Lung (tissue), 12 donors: ENCODE data around the gene GNB5. TPM values are rescaled to one million over a fixed set of nuclear protein-coding genes. Genes with fewer than 3 reads are reported as not detected.

ENCODE experiments used
- ATAC-seq: fragments of 200-7000 bp; cut with Tn5 transposase; one replicate; pipeline ENCODE4 v1.9.1; 2020; ENCODE audit warnings: moderate number of reproducible peaks; ENCODE audit not compliant: insufficient read depth, low FRiP score
- DNase-seq, 3 donors: peaks; one replicate each; pipeline ENCODE4 v3.0.0-alpha.2; 2013 to 2017
- H3K27ac ChIP-seq, 2 donors: one replicate each; pipeline ENCODE4 v1.5.1; 2013; ENCODE audit warnings: mild to moderate bottlenecking in 2 of 2, moderate library complexity in 2 of 2, control low read depth in 1 of 2, inconsistent platforms in 1 of 2, low read depth in 1 of 2, low read length in 1 of 2
- H3K27me3 ChIP-seq, 3 donors: one replicate each; pipeline ENCODE4 v1.5.1; 2013; ENCODE audit warnings: low read length in 2 of 3; ENCODE audit not compliant: control insufficient read depth in 3 of 3, insufficient read depth in 3 of 3
- H3K36me3 ChIP-seq, 4 donors: one replicate each; pipeline ENCODE4 v1.5.1; 2013; ENCODE audit warnings: low read length in 4 of 4, mild to moderate bottlenecking in 1 of 4, moderate library complexity in 1 of 4; ENCODE audit not compliant: control insufficient read depth in 4 of 4, insufficient read depth in 4 of 4
- H3K4me1 ChIP-seq, 5 donors: one replicate each; pipeline ENCODE4 v1.5.1; 2013; ENCODE audit warnings: low read length in 5 of 5, mild to moderate bottlenecking in 2 of 5, moderate library complexity in 1 of 5; ENCODE audit not compliant: control insufficient read depth in 5 of 5, insufficient read depth in 5 of 5
- H3K4me3 ChIP-seq: one replicate; pipeline ENCODE4 v1.5.1; 2013; ENCODE audit warnings: mild to moderate bottlenecking, control low read depth, moderate library complexity
- H3K9ac ChIP-seq, 2 donors: one replicate each; pipeline ENCODE4 v1.5.1; 2013; ENCODE audit warnings: low read length in 2 of 2, control low read depth in 1 of 2; ENCODE audit not compliant: insufficient read depth in 1 of 2
- H3K9me3 ChIP-seq, 4 donors: one replicate each; pipeline ENCODE4 v1.5.1; 2013; ENCODE audit warnings: low read length in 3 of 4, mild to moderate bottlenecking in 1 of 4, moderate library complexity in 1 of 4; ENCODE audit not compliant: control insufficient read depth in 4 of 4, insufficient read depth in 3 of 4
- WGBS, 2 donors: extraction: QIAGEN DNeasy Blood & Tissue Kit; methylation state at CpG; one replicate each; pipeline ENCODE4 v1.1.7; 2013; 5-methylcytosine and 5-hydroxymethylcytosine counted together
- polyA plus RNA-seq, 2 donors: library from polyadenylated mRNA; stranded (reverse); fragments of 200-250 nt; gene quantifications; one replicate each; pipeline ENCODE4 v1.2.1, GENCODE V29; 2013
- total RNA-seq, 2 donors: library from RNA; depleted of rRNA in 1 of 2; stranded (reverse); fragments of >200 nt in 1 of 2; gene quantifications; one replicate each; pipeline ENCODE4 v1.2.1, GENCODE V29; 2014 to 2021
- TF ChIP-seq, protein P1 (sequence below): IDR thresholded peaks from 2 replicates; pipeline ENCODE4 v1.5.1; 2012; ENCODE audit warnings: mild to moderate bottlenecking; ENCODE audit errors: control extremely low read depth, extremely low read depth
- donor health status: control.
- donor health status: control.
- donor health status: Bipolar disorder and iron deficiency.
- donor health status: healthy.
- donor health status: DM: yes; HTN: yes; CAD: no.

Gene GNB5
- total and polyA plus RNA-seq, 4 donors, result 8.0 to 21.5 (median 11.2) TPM

- TF ChIP-seq, protein P1, sequence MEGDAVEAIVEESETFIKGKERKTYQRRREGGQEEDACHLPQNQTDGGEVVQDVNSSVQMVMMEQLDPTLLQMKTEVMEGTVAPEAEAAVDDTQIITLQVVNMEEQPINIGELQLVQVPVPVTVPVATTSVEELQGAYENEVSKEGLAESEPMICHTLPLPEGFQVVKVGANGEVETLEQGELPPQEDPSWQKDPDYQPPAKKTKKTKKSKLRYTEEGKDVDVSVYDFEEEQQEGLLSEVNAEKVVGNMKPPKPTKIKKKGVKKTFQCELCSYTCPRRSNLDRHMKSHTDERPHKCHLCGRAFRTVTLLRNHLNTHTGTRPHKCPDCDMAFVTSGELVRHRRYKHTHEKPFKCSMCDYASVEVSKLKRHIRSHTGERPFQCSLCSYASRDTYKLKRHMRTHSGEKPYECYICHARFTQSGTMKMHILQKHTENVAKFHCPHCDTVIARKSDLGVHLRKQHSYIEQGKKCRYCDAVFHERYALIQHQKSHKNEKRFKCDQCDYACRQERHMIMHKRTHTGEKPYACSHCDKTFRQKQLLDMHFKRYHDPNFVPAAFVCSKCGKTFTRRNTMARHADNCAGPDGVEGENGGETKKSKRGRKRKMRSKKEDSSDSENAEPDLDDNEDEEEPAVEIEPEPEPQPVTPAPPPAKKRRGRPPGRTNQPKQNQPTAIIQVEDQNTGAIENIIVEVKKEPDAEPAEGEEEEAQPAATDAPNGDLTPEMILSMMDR, result no peak
- Histone ChIP-seq H3K9me3 (peaks cover 0 to 2% (median 0%) of the 10 kb centered on the region in 4 donors), H3K36me3 (peaks cover 0 to 17% (median 2%) of the 10 kb centered on the region in 4 donors), H3K27me3 (no peaks in the 10 kb centered on the region), H3K27ac (no peak overlapping the region), H3K4me3 (no peak overlapping the region), H3K9ac (no peak overlapping the region), H3K4me1 (no peaks in the 10 kb centered on the region)
- WGBS, 2 donors, result 97 to 98% methylated on average over 12 of the region's 12 CpGs
- ATAC-seq (no peak), DNase-seq (no peak)
Observed at GRCh38 chr15:52153900-52154895, 37.0 kb downstream of the GNB5 start.

DNA sequence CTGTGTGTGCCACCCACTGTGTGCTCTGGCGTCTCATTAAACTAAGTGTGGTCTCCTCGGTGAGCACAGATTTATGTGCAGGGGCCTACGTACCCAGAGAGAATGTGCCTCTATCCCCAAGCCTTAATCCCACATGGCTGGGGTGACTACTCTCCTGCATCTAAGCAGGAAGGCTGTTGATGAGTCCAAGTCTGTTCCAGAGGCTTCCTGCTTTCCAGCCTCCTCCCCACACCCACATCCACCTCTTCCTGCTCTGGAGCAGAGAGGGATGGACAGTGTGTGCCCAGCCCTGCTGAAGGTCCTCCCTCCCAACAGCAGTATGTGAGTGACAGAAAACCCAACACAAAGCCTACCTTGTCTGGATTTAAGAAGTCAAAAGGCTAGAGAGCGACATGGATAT lies 39.8 kb downstream of the GNB5 start:
- peaks cover 0 to 2% (median 0%) of the 10 kb centered on the region in 4 donors for H3K9me3 ChIP-seq
- H3K27ac ChIP-seq, result no peak overlapping the region
- WGBS, 2 donors, result 90 to 93% methylated on average over 4 of the region's 4 CpGs
- H3K4me1 ChIP-seq, result no peaks in the 10 kb centered on the region
- ATAC-seq, result no peak
- H3K36me3 ChIP-seq, result peaks cover 0 to 22% (median 2%) of the 10 kb centered on the region in 4 donors
- no peak overlapping the region for H3K9ac ChIP-seq
- no peak for DNase-seq
- no peaks in the 10 kb centered on the region for H3K27me3 ChIP-seq
- TF ChIP-seq, protein P1, result no peak
- H3K4me3 ChIP-seq, result no peak overlapping the region

GRCh38 chr15:52150871-52151270 lies 40.3 kb downstream of the GNB5 start:
- Histone ChIP-seq H3K27me3 (no peaks in the 10 kb centered on the region), H3K27ac (no peak overlapping the region), H3K4me3 (no peak overlapping the region), H3K4me1 (no peaks in the 10 kb centered on the region), H3K9ac (no peak overlapping the region), H3K9me3 (peaks cover 0 to 2% (median 0%) of the 10 kb centered on the region in 4 donors), H3K36me3 (peaks cover 0 to 22% (median 3%) of the 10 kb centered on the region in 4 donors)
- TF ChIP-seq, protein P1, result no peak
- ATAC-seq (no peak), DNase-seq (no peak)
- 97 to 100% methylated on average over 4 of the region's 4 CpGs for WGBS, 2 donors
